Uterus (tissue), 4 donors: ENCODE measurements around the gene IFT43. TPM values are rescaled to one million over a fixed set of nuclear protein-coding genes. Genes with fewer than 3 reads are reported as not detected.

Experiments
- DNase-seq, 2 donors: peaks; one replicate each; pipeline ENCODE4 v3.0.0-alpha.2; 2019 to 2020
- H3K27ac ChIP-seq, 2 donors: fragments of 200-600 bp; sonication (generic); 1 replicate in 1 of 2; 2 replicates in 1 of 2; pipeline ENCODE4 v1.5.1; 2016 to 2018
- H3K27me3 ChIP-seq, 2 donors: fragments of 200-600 bp; sonication (generic); one replicate each; pipeline ENCODE4 v1.5.1; 2018 to 2019; ENCODE audit warnings: control low read depth in 1 of 2
- H3K36me3 ChIP-seq, 2 donors: fragments of 200-600 bp; sonication (generic); one replicate each; pipeline ENCODE4 v1.5.1; 2019; ENCODE audit warnings: control low read depth in 1 of 2
- H3K4me1 ChIP-seq, 2 donors: fragments of 200-600 bp; sonication (generic); one replicate each; pipeline ENCODE4 v1.5.1; 2018 to 2019; ENCODE audit warnings: control low read depth in 1 of 2
- H3K4me3 ChIP-seq, 2 donors: fragments of 200-600 bp; sonication (generic); 1 replicate in 1 of 2; 2 replicates in 1 of 2; pipeline ENCODE4 v1.5.1; 2018 to 2019; ENCODE audit warnings: mild to moderate bottlenecking in 1 of 2
- H3K9me3 ChIP-seq, 2 donors: fragments of 200-600 bp; sonication (generic); one replicate each; pipeline ENCODE4 v1.5.1; 2019; ENCODE audit warnings: control low read depth in 1 of 2
- POLR2A ChIP-seq, 2 donors: fragments of 450-650 bp; IDR thresholded peaks; one replicate each; pipeline ENCODE4 v1.6.1; 2016; ENCODE audit warnings: antibody characterized with exemption in 2 of 2, mild to moderate bottlenecking in 1 of 2, moderate library complexity in 1 of 2
- intact Hi-C: fragments of 100-400 bp; cut with DNase I; formaldehyde crosslinking; loops from one replicate; pipeline ENCODE4 v1.15.1; 2023; ENCODE audit warnings: low total_unique reads
- total RNA-seq, 4 donors: library from RNA; depleted of rRNA in 3 of 4; stranded (reverse); fragments of >200 nt in 3 of 4; gene quantifications; one replicate each; pipeline versions ENCODE4 v1.1.0 to v1.2.4, GENCODE V29; 2014 to 2023
- TF ChIP-seq, protein P1 (sequence below), 4 experiments: fragments of 200-600 bp in 2 of 4; fragments of 450-650 bp in 2 of 4; sonication (generic) in 2 of 4; IDR thresholded peaks; one replicate each; pipeline ENCODE4 v1.5.1; 2016 to 2019; ENCODE audit warnings: antibody characterized with exemption in 4 of 4, mild to moderate bottlenecking in 2 of 4, moderate library complexity in 1 of 4
- donor health status: DM: yes; HTN: yes; CAD: no.

IFT43 gene
- total RNA-seq, result 10 to 100 TPM; 34.2 to 75.3 (median 49.1) TPM

- Histone ChIP-seq H3K4me1 (peaks cover 0 to 5% of the 10 kb centered on the region in 2 donors), H3K4me3 (peak within 1 kb of the TSS; percentile 75 to 84), H3K9me3 (no peaks in the 10 kb centered on the region), H3K27me3 (no peaks in the 10 kb centered on the region), H3K36me3 (no peaks in the 10 kb centered on the region), H3K27ac (peak within 1 kb of the TSS; percentile 97 to 99)
- intact Hi-C loops, result no loop called here
- peak; percentile 62 to 86 for TF ChIP-seq POLR2A (IDR thresholded peaks at IDR 0.05)
- TF ChIP-seq, protein P1, sequence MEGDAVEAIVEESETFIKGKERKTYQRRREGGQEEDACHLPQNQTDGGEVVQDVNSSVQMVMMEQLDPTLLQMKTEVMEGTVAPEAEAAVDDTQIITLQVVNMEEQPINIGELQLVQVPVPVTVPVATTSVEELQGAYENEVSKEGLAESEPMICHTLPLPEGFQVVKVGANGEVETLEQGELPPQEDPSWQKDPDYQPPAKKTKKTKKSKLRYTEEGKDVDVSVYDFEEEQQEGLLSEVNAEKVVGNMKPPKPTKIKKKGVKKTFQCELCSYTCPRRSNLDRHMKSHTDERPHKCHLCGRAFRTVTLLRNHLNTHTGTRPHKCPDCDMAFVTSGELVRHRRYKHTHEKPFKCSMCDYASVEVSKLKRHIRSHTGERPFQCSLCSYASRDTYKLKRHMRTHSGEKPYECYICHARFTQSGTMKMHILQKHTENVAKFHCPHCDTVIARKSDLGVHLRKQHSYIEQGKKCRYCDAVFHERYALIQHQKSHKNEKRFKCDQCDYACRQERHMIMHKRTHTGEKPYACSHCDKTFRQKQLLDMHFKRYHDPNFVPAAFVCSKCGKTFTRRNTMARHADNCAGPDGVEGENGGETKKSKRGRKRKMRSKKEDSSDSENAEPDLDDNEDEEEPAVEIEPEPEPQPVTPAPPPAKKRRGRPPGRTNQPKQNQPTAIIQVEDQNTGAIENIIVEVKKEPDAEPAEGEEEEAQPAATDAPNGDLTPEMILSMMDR (IDR thresholded peaks at IDR 0.05), result peak in 1 of 4 experiments; percentile 13
- DNase-seq, result peak; percentile 90 to 95
Measured at GRCh38 chr14:75985618-75986438, at the start of gene IFT43. TSS of gene IFT43 (plus strand) at chr14:75985763. CDS start at chr14:75985787, 24 bp downstream.

GRCh38 chr14:75939200-75939599, 46.4 kb upstream of the IFT43 start:
- TF ChIP-seq POLR2A (IDR thresholded peaks at IDR 0.05), result no peak
- TF ChIP-seq, protein P1 (IDR thresholded peaks at IDR 0.05), result no peak
- DNase-seq, result no peak
- Histone ChIP-seq H3K4me1 (no peaks in the 10 kb centered on the region), H3K9me3 (no peaks in the 10 kb centered on the region), H3K27me3 (no peaks in the 10 kb centered on the region), H3K4me3 (no peak overlapping the region), H3K27ac (no peak overlapping the region), H3K36me3 (no peaks in the 10 kb centered on the region)
- intact Hi-C loops, result no loop called here

DNA sequence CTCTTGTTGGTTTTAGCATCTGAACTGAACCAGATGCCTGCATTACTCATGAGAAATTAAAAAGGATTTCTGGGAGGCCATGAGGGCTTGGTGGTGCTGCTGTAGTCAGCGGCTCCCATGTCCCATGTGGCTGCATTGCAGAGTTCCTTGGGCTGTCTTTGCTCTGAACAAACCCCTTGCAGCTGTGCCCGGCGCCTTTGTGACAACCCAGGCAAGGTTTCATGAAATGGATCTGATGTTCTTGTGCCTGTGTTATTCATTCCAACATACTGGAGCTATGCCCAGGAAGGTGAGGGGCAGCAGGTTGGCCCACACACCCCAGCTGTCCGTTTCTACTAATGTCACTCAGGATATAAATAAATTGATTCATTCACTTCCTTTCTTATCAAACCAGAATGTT, 44.5 kb upstream of the IFT43 start:
- no peaks in the 10 kb centered on the region for H3K4me1 ChIP-seq
- no peaks in the 10 kb centered on the region for H3K9me3 ChIP-seq
- H3K27me3 ChIP-seq, result no peaks in the 10 kb centered on the region
- TF ChIP-seq, protein P1 (IDR thresholded peaks at IDR 0.05), result no peak
- TF ChIP-seq POLR2A (IDR thresholded peaks at IDR 0.05), result no peak
- H3K4me3 ChIP-seq, result no peak overlapping the region
- no peak overlapping the region for H3K27ac ChIP-seq
- H3K36me3 ChIP-seq, result no peaks in the 10 kb centered on the region
- no peak for DNase-seq
- intact Hi-C loops, result no loop called here

DNA sequence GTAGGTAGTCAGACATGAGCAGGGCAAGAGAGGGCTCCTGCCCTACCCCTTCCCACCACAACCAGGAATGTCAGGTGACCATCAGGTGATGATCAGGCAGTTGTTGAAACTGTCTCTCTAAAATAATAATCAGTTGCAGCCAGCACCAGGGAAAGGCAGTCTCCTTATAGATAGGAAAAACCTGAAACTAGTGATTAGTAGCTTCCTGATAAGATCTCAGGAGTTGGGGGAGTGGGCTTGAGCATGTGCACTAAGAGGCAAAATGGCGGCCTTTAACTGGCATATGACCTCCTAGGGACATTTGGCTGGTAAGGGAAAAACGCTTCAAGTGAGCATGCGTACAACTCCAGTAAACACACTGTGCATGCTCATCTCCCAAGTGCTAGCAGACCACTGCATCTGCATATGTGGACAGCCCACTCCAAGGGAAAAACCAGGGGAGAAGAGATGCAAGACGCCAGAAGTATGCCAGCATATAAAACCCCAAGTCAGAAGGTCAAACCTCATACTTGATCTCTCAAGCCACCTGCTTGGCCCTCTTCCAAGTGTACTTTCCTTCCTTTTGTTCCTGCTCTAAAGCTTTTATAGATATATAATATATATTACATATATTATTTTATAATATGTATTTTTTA, 40.8 kb upstream of the IFT43 start:
- Histone ChIP-seq H3K9me3 (no peaks in the 10 kb centered on the region), H3K27me3 (no peaks in the 10 kb centered on the region)
- DNase-seq, result no peak

More for the DNA sequence above, 40.8 kb upstream of the IFT43 start:
- no peak overlapping the region for H3K27ac ChIP-seq
- no peak for TF ChIP-seq POLR2A (IDR thresholded peaks at IDR 0.05)
- TF ChIP-seq, protein P1 (IDR thresholded peaks at IDR 0.05), result no peak
- H3K4me1 ChIP-seq, result no peaks in the 10 kb centered on the region
- no peak overlapping the region for H3K4me3 ChIP-seq
- intact Hi-C loops, result no loop called here
- no peaks in the 10 kb centered on the region for H3K36me3 ChIP-seq
